Stimulated activated CD8-positive, alpha-beta memory T cell treated with anti-CD3 and anti-CD28 coated beads, Interleukin-15, amount 100 ng/mL, for 24 hours (primary cell): ENCODE data around the gene USP28.
"Not testable (repeated sequence)": the region's sequence is repeated elsewhere in the genome, so short reads cannot be mapped to it uniquely, and the experiment has no call there.

Experiments
- DNase-seq: peaks from one replicate; pipeline ENCODE4 v3.0.0-alpha.2; 2020; ENCODE audit warnings: low read depth

The USP28 gene

GRCh38 chr11:113838005-113838404 lies 37.4 kb downstream of the USP28 start:
- DNase-seq, result no peak

- no peak for DNase-seq
Measured at GRCh38 chr11:113835306-113835705, 40.1 kb downstream of the USP28 start.

GRCh38 chr11:113833151-113833550 lies 42.2 kb downstream of the USP28 start:
- no peak for DNase-seq

DNA sequence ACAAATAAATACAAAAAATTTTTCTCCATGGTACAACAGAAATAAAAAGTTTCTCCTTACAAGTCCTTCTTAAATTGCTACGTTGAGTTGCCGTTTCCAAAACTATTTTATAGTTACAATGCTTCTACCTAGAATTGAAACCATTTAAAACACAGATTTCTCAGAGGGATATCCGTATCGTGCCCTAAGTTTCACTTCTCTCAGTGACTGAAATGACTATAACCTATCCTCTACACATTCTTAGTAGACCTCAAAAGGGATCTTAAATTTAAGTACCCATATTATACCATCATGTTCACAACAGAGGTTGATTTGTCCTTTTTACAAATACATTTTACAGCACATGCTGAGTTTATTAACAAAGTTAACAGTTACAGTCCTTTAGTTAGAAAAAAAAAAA lies 44.1 kb downstream of the USP28 start:
- DNase-seq, result no peak

- DNase-seq, result no peak
Measured at GRCh38 chr11:113829751-113830150, 45.6 kb downstream of the USP28 start.

DNA sequence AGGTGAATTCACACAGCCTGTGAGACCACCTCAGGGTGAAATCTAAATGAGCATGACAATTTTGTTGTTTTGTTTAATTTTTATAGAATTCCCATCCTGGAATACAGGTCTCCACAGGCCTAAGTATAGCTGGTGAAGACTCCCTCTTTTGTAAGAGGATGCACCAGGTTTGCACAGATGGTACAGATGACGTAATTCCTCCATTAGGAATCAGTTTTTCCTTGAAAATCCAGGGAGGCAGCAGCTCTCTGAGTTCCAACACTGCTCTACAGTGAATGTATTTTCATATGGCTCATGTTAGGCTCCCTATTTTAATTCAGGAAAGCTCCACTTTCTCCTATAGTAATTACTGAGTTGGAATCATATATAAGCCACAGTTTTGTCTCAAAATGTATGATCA lies 47.2 kb downstream of the USP28 start:
- DNase-seq, result no peak

DNA sequence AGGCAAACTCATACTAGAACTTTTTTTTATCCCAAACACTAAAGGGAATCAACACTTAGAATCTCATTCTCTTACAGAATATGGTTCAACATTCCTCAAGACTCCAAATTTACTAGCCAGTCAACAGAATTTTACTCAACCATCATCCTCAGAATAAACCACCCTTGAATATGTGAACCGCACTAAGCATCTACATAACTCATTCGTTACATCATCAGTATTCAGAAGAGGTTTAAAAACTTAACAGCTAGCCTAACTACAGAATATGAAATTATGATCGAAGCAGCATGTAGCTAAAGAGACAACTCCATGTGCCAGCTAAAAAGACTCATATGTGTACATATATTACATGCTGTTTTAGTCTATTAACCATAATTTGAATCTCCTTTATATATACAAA lies 47.9 kb downstream of the USP28 start:
- DNase-seq, result no peak

DNA sequence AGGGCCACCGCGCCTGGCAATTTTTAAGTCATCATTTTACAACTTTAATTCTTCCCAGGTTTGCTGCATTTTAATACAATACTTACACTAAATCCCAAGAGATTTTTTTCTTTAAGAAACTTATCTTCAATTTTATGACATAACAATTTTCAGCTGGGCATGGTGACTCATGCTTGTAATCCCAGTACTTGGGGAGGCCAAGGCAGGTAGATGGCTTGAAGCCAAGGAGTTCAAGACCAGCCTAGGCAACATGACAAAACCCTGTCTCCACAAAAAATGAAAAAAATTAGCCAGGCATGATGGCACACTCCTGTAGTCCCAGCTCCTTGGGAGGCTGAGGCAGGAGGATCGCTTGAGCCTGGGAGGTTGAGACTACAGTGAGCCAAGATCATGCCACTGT lies 56.9 kb downstream of the USP28 start:
- DNase-seq, result no peak

DNA sequence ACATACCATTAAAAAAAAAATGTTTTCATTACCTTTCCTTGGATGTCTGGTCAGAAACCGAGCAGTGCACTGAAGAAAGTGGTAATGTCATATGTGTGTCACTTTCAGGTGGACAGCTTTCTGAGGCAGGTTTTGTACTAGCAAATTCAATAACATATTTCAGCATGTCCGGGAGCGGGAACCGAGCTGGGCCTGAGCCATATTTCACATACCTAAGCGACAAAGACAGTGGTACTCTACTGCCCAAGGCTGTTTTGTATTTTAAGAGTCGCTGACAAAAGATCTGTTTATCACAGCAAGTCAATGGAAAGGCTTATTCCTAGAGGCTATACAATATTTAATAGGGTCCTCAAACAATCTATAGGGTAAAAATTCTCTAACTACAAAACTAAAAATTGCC lies 57.7 kb downstream of the USP28 start:
- DNase-seq, result no peak

DNA sequence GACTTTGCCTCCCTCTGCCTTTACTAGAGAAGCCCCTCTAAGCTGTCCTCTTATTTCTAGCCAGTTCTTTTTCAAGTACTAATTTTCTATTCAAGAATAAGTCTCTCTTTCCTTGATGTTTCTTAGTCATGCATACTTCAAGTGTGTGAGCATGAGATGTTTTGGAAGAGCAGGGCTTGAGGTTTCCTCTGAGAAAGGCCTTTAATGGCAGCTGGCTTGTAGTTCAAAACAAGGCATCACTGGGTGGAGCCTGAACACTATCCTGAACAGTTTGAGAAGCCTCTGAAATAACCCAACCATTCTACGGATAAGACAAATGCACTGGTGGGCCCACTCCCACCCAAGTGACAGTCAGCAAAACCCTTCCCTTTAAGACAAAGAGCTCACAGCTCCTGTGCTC lies 58.2 kb downstream of the USP28 start:
- no peak for DNase-seq

DNA sequence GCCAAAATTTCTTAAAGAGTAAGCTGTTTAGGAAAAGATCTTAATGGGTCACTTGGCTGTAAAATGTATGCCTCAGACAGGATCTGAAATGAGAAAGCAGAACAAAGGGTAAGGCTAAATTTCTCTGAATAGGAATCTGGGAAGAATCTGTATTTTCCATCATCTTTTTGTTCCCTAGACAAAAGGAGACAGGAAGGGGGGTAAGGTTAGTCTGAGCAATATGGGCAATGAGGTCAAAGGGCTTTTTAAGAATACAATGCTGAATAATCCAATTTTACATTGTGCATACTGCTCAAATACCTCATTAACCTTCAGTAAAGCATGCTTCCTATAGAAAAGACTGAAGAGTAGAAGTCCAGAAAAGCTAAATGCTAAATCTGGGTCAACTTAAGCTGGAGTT lies 61.2 kb downstream of the USP28 start:
- DNase-seq, result no peak

DNA sequence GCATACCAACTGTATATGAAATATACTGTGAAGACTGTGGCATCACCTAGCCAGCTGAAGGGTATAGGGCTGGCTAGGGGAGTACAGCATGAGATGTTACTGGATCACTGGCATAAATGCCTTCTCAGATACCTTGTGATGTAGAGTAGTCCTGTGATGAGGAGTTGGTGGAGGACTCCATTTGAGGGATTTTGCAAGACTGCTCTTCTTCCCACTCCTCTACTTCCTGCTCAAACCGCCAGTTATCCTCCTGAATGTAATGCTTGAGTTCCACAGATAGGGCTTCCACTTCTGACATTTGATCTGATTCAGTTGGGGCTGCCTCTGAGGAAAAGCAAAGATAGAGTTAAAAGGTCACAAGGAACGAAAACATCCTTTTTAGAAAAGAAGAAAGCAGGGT lies 66.4 kb downstream of the USP28 start:
- no peak for DNase-seq

DNA sequence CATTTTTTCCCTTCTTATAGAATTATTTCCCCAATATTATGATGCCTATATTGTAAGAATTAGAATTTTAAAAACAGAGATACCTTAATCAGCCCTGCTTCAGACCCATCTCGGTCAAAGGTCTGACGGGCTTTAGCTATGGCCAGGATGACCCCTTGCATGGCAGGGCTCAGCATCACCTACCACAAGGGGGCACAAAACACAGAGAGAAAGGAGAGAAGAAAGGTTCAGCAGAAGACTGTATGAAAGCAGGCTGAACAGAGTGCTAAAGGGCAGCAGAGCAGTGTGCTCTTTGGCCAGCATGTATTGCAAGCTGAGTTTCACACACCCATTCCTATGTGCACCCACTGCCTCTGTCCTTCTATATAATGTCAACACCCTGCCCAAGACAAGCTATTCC lies 69.0 kb downstream of the USP28 start:
- no peak for DNase-seq

GRCh38 chr11:113805640-113806039 lies 69.7 kb downstream of the USP28 start:
- no peak for DNase-seq

- DNase-seq, result no peak
Measured at GRCh38 chr11:113802621-113803020, 72.8 kb downstream of the USP28 start.

DNA sequence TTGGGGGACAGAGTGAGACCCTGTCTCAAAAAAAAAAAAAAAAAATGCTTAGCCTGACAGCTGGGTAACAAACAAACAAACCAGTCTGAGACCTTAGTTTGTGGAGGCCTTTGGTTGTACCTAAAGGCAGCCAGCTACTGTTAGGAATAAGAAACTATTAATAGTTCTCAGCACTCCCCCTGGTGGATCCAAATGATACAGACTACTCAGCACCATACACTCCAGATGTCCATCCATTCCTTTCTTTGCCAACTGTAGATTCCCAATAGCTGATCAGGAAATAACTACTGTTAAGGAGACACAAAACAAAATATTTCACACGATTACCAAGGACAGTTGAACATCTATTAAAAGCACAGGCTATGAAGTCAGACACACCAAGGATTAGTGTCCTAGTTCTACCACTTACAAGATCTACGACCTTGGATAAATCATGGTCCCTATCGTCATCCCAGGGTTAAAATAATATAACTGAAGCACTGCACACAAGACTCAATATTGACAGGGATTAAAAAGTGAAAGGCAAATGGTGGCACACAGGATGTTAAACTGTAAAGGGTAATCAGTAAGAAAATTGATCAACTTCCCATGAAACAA lies 78.6 kb downstream of the USP28 start:
- no peak for DNase-seq

- no peak for DNase-seq
Measured at GRCh38 chr11:113789675-113790320, 85.6 kb downstream of the USP28 start.

- DNase-seq, result not testable (repeated sequence)
Measured at GRCh38 chr11:113789016-113789415, 86.4 kb downstream of the USP28 start.

- no peak for DNase-seq
Measured at GRCh38 chr11:113782134-113782533, 93.2 kb downstream of the USP28 start.

DNA sequence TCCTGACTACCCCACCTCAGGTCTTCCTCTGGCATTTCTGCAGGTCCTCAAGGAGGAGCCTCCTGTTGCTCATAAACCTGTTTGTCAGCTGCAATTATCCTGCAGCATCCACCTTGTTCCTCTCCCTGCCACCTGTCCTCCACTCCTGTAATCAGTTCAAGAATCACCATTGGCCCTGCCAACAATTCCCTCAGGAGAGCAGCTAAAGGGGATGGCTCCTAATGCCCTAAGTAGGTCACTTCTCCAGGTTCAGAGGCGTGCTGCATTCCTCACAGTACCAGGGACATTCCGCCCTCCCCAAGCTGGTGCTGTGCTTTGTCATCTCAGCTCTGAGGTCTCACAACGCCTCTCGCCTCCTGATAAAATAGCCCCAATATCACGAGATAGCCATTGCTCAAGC lies 93.7 kb downstream of the USP28 start:
- DNase-seq, result no peak

DNA sequence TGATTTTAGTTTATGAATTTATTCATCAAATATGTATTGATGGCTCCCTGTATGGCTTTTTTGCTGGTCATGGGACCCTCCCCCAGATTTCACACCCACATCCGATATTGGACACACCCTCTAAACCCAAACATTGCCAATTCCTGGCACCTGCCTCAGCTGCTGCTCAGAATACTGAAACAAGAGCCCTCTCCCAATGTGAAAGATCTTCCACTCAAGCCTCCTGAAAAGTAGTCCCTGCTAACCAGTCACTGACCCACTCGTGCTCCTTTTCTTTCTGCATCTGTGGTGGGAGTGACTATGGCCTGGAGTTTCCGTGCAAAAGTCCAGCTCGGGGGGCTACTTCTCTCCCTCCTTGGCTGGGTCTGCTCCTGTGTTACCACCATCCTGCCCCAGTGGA lies 95.9 kb downstream of the USP28 start, which contains the start of gene CLDN25:
Gene CLDN25, plus strand, starts transcription at position 301 of the 400 bp plus-strand sequence. Its CDS starts 0 bp downstream, at position 301.
- no peak for DNase-seq

GRCh38 chr11:113778111-113778910 lies 97.1 kb downstream of the USP28 start:
- DNase-seq, result no peak

DNA sequence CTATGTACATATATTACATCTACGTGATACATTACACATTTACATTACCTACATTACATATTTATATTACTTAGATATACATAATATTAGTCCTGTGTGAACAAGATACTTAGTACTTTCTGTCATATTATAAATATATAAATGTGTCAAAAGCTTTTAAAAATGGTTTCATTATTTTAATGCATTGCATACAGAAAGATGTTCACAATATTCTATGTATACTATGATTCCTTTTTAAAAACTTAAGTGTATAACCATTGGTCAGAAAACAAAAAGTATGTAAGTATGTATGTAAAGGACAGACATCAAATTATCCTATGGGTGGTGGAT lies 101.2 kb downstream of the USP28 start:
- DNase-seq, result no peak
